Adrenal gland (tissue), 12 donors: ENCODE results near the gene CCDC9B. TPM values are rescaled to one million over a fixed set of nuclear protein-coding genes. Genes with fewer than 3 reads are reported as not detected.

ENCODE experiments used
- DNase-seq, 7 donors: peaks; one replicate each; pipeline ENCODE4 v3.0.0-alpha.2; 2019 to 2020
- H3K27ac ChIP-seq, 5 donors: fragments of 200-600 bp; sonication (generic) in 4 of 5; 1 replicate in 3 of 5; 2 replicates in 2 of 5; pipeline versions ENCODE4 v1.5.1 to v1.8.0; 2016 to 2020; ENCODE audit warnings: mild to moderate bottlenecking in 1 of 5
- H3K27me3 ChIP-seq: fragments of 200-600 bp; 2 replicates; pipeline ENCODE4 v1.8.0; 2021
- H3K36me3 ChIP-seq, 2 donors: fragments of 200-600 bp; replicated peaks in 1 of 2; 1 replicate in 1 of 2; 2 replicates in 1 of 2; pipeline versions ENCODE4 v1.5.1 to v1.8.0; 2018 to 2022
- H3K4me1 ChIP-seq, 2 donors: fragments of 200-600 bp; replicated peaks in 1 of 2; 1 replicate in 1 of 2; 2 replicates in 1 of 2; pipeline versions ENCODE4 v1.5.1 to v1.8.0; 2018 to 2021
- H3K4me3 ChIP-seq, 4 donors: fragments of 200-600 bp; sonication (generic) in 3 of 4; one replicate each; pipeline ENCODE4 v1.5.1; 2016 to 2018
- H3K9me3 ChIP-seq, 3 donors: fragments of 200-600 bp; sonication (generic) in 1 of 3; replicated peaks in 1 of 3; 1 replicate in 2 of 3; 2 replicates in 1 of 3; pipeline versions ENCODE4 v1.5.1 to v1.8.0; 2016 to 2021
- CTCF ChIP-seq, 6 experiments: fragments of 450-650 bp in 4 of 6; fragments of 200-600 bp in 2 of 6; sonication (generic) in 1 of 6; IDR thresholded peaks; 1 replicate in 5 of 6; 2 replicates in 1 of 6; pipeline versions ENCODE4 v1.5.1 to v1.8.0; 2016 to 2021; ENCODE audit warnings: antibody characterized with exemption in 6 of 6, mild to moderate bottlenecking in 2 of 6, moderate library complexity in 1 of 6
- POLR2A ChIP-seq, 2 donors: fragments of 450-650 bp; IDR thresholded peaks; one replicate each; pipeline ENCODE4 v1.6.1; 2017; ENCODE audit warnings: antibody characterized with exemption in 2 of 2, mild to moderate bottlenecking in 2 of 2, moderate library complexity in 1 of 2
- WGBS, 4 donors: extraction: QIAGEN DNeasy Blood & Tissue Kit in 2 of 4; methylation state at CpG; one replicate each; pipeline versions ENCODE4 v1.1.5 to v1.1.7; 2013 to 2017; 5-methylcytosine and 5-hydroxymethylcytosine counted together
- intact Hi-C, 2 donors: fragments of 100-400 bp; cut with DNase I; formaldehyde crosslinking; loops; one replicate each; pipeline versions ENCODE4 v1.14.1 to v1.15.0; 2022 to 2023
- polyA plus RNA-seq, 3 donors: library from polyadenylated mRNA; stranded (reverse); fragments of 200-250 nt in 2 of 3; fragments of 350-450 nt in 1 of 3; fragmentation: Illumina TruSeq in 1 of 3; extraction: RNeasy Lipid Tissue Mini Kit (QIAGEN cat#74804) in 1 of 3; gene quantifications; one replicate each; pipeline ENCODE4 v1.2.3, GENCODE V29; 2013 to 2014
- total RNA-seq, 9 donors: library from RNA; depleted of rRNA in 4 of 9; stranded (reverse); fragments of >200 nt in 4 of 9; fragments of 120-200 nt in 1 of 9; fragmentation: NEBNext Ultra II Directional in 1 of 9; extraction: Animal tissue kit (Norgen Biotek cat#: 25700) in 1 of 9; gene quantifications; one replicate each; pipeline versions ENCODE4 v1.1.0 to v1.2.4, GENCODE V29; 2013 to 2023
- donor health status: healthy with polysubstance abuse.
- donor health status: Bipolar disorder and iron deficiency.
- donor health status: DM: yes; HTN: yes; CAD: no.
- donor health status: DM: no; HTN: no; CAD: no.
- donor health status: DM: no; HTN: no; CAD: no.
- donor health status: DM: yes; HTN: yes; CAD: no.

The CCDC9B gene
- total and polyA plus RNA-seq, 12 donors: 0.72 to 41.0 (median 10.8) TPM

- no peaks in the 10 kb centered on the region for H3K27me3 ChIP-seq
- H3K27ac ChIP-seq: no peak overlapping the region
- H3K36me3 ChIP-seq: no peaks in the 10 kb centered on the region
- no peaks in the 10 kb centered on the region for H3K9me3 ChIP-seq
- intact Hi-C loops: loop anchor here in 1 of 2 donors (10.0 kb wide), 1 partner anchor 45 kb away; no protein-coding TSS in a partner anchor
- peaks cover 0 to 14% of the 10 kb centered on the region in 2 donors for H3K4me1 ChIP-seq
- 90 to 100% (median 92%) methylated on average over 3 to 10 of the region's 10 CpGs; no CpG with 5 or more reads in 1 of the 4 donors for WGBS, 4 donors
- DNase-seq: no peak
- H3K4me3 ChIP-seq: no peak overlapping the region
- TF ChIP-seq POLR2A (IDR thresholded peaks at IDR 0.05) (no peak), CTCF (IDR thresholded peaks at IDR 0.05) (no peak)
These were observed 28.7 kb upstream of the CCDC9B start for GRCh38 chr15:40369474-40369869.

- 94 to 96% (median 95%) methylated on average over 12 to 24 of the region's 24 CpGs for WGBS, 4 donors
- no peaks in the 10 kb centered on the region for H3K9me3 ChIP-seq
- H3K4me1 ChIP-seq: peaks cover 0 to 14% of the 10 kb centered on the region in 2 donors
- intact Hi-C loops: loop anchor here in 1 of 2 donors (10.0 kb wide), 1 partner anchor 46 kb away; no protein-coding TSS in a partner anchor
- H3K4me3 ChIP-seq: no peak overlapping the region
- TF ChIP-seq CTCF (IDR thresholded peaks at IDR 0.05) (no peak), POLR2A (IDR thresholded peaks at IDR 0.05) (no peak)
- no peaks in the 10 kb centered on the region for H3K27me3 ChIP-seq
- H3K36me3 ChIP-seq: no peaks in the 10 kb centered on the region
- no peak overlapping the region for H3K27ac ChIP-seq
- no peak for DNase-seq
These were observed 28.2 kb upstream of the CCDC9B start for GRCh38 chr15:40368719-40369473.

- peaks cover 0 to 14% of the 10 kb centered on the region in 2 donors for H3K4me1 ChIP-seq
- peak; percentile 80 to 94 (median 88) for DNase-seq
- intact Hi-C loops: loop anchor here in 1 of 2 donors (10.0 kb wide), 1 partner anchor 47 kb away; no protein-coding TSS in a partner anchor
- no peaks in the 10 kb centered on the region for H3K36me3 ChIP-seq
- H3K27ac ChIP-seq: peak overlapping the region in 1 of 5 donors; percentile 17
- peak overlapping the region in 1 of 4 donors; percentile 32 for H3K4me3 ChIP-seq
- no peaks in the 10 kb centered on the region for H3K9me3 ChIP-seq
- no peak for TF ChIP-seq POLR2A (IDR thresholded peaks at IDR 0.05)
- peak; percentile 60 to 94 (median 81) for TF ChIP-seq CTCF (IDR thresholded peaks at IDR 0.05)
- H3K27me3 ChIP-seq: no peaks in the 10 kb centered on the region
- 14 to 23% (median 15%) methylated on average over 10 to 91 of the region's 91 CpGs for WGBS, 4 donors
These were observed 27.2 kb upstream of the CCDC9B start for GRCh38 chr15:40367686-40368611.

- no peak for TF ChIP-seq POLR2A (IDR thresholded peaks at IDR 0.05)
- TF ChIP-seq CTCF (IDR thresholded peaks at IDR 0.05): no peak
- WGBS, 4 donors: 80 to 91% (median 87%) methylated on average over 5 of the region's 5 CpGs
- Histone ChIP-seq H3K4me1 (peaks cover 0 to 14% of the 10 kb centered on the region in 2 donors), H3K36me3 (no peaks in the 10 kb centered on the region), H3K27me3 (no peaks in the 10 kb centered on the region), H3K4me3 (no peak overlapping the region), H3K9me3 (no peaks in the 10 kb centered on the region), H3K27ac (peak overlapping the region in 1 of 5 donors; percentile 17)
- intact Hi-C loops: loop anchor here in 1 of 2 donors (10.0 kb wide), 1 partner anchor 47 kb away; no protein-coding TSS in a partner anchor
- DNase-seq: no peak
These were observed 26.6 kb upstream of the CCDC9B start for GRCh38 chr15:40367371-40367685.
